ENCODE measurements around the gene SLC29A3.

Gene SLC29A3

DNA sequence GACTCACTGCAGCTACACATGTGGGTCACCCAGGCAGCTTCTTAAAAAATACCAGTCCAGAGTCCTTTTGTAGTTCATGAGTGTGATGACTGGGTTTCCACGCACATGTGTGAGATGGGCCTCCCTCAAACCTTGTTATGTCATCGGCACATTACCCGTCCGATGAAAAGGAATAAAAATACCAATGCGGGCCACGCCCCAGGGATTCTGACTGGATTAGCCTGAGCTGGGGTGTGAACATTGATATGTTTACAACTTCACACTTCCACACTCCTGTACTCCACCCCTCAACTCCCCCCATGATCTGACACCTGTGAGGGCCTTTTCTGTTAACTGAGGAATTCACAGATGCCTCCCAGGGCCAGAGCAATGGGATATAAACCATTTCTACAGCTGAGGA, 6.2 kb downstream of the SLC29A3 start:
- DNase-seq, result no peak

DNA sequence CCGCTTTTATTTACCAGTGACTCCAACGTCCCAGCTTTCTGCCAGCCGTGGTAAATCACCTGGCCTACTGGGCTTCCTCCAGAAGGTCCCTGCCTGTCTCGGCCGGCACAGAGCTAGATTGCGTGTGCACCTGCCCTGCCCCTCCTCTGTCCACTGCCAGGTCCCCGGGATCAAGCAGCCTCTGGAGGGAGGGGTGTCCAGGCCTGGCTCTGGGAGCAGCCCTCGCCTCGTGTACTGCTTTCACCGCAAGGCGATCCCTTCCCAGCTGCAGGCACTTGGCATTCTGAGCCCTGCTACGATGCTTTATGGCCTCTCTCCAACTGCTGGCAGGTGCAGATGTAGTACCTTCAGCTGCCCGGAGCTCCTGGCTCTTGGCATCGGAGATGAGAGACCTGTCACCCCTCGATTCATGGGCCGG, 7.4 kb downstream of the SLC29A3 start:
- peak; percentile 70 for DNase-seq

DNA sequence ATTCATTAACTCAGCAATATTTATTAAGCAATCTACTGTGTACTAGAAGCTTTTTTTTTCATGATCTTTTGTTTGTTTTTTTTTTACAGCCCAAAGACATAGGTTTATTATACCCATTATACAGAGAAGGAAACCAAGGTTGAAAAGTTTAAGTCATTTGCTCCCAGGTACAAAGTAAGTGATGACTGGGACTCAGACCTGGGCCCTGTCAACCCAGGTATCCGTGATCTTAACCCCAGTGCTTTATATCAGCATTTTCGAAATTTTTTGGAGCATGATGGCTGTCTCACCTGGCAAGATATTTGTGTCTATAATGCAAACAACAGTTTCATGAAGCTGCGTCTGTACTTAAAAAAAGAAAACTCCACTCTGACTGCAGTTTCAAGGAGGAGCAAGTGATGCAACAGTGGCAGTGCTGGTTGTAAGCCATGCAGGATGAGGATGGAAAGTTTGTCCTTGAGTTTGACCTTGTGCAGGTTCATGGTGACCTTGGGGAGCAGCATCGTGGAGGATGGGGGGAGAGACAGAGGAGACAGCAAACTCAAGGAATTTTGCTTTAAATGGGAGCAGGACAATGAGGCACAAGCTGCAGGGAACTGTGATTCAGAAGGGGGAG, 11.8 kb downstream of the SLC29A3 start:
- no peak for DNase-seq

DNA sequence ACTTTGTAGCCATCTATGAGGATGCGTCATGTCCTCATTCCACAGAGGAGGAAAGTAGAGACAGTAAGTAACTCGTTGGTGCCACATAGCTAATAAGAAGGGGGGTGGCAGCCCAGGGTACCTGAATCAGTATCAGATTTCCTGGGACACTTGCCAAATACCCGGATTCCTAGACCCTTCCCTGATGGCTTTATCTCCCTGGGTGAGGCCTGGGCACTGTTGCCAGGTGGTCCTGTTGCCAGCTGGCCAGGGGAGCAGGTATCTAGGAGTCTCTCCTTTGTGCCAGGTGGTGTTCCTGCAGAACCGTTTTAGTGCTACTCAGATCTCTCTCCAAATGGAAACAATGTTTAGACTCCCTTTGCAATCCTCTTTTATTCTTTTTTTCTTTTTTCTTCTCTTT, 12.7 kb downstream of the SLC29A3 start:
- DNase-seq, result no peak

DNA sequence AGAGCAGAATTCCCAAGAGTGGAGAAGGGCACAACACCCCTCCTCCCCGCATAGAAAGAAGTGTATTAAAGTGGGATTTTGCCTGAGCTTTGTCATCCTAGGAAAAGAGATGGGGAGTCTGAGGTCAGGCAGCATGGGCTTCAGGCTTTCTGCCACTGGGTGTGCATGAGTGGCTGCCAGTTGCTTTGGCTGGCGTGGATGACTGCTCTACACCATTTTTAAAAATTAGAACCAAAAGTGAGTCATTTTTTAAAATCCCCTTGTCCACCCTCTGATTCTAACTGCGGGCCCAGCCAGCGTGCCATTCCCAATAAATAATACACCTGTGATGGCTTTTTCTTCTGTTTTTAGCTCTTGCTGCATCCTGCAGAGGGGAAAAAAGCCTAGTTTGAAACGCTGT, 13.4 kb downstream of the SLC29A3 start:
- DNase-seq, result no peak

DNA sequence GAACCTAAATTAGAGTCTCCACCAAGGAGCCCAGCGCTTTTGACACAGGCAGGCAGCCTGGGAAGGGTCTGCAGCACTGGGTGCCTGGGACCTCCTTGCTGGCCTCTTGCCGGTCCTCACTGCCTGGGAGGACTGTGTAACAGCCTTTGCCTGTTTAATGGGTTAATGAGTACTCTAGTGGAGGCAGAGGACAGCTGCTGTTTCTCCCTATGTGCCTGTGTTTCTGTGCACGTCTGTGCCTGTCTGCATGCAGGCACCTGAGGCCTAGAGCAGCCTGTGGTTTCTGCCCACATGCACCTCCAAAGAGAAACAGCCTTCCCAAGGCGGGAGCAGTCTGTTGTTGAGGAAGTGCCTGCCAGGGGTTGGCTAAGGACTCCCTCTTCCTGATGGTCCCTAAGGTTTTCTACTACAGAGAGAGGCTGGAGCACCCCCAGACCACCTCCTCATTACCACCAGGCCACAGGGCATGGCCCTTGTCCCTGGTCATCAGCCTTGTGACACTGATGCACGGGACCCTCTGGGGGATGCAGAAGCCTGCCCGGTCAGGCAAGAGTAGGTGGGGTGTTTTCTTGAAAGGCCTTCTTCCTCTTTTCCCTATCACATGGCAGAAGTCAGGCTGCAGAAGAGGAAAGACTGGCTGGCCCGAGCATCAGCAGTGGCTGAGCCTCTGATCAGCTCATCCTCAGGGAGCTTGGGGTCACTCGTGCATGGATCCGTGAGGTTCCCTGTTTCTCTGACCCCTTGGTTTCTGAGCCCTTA, 14.2 kb downstream of the SLC29A3 start:
- no peak for DNase-seq

DNA sequence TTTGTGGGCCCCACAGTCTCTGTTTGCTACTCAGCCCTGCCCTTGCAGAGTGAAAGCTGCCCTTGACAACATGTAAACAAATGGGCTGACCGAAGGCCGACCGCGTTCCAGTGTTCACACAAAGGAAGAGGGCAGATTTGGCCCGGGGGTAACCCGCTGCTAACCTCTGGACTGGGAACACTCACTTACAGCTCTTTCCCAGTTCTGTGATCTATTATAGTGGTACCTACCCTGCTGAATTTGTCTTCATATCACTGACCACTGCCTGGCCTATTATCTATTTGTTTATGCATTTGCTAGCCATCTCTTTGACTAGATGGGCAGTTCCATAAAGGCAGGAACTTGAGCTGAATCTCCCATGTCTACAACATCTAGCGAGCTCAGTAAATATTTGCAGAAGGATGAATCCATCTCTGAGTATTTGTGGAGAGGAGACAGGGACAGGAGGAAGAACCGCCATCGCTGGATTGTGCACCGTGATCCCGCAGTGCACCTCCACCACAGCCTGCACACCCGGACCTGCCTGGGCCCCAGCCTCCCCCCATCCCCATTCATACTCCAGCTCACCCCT, 15.2 kb downstream of the SLC29A3 start:
- no peak for DNase-seq

DNA sequence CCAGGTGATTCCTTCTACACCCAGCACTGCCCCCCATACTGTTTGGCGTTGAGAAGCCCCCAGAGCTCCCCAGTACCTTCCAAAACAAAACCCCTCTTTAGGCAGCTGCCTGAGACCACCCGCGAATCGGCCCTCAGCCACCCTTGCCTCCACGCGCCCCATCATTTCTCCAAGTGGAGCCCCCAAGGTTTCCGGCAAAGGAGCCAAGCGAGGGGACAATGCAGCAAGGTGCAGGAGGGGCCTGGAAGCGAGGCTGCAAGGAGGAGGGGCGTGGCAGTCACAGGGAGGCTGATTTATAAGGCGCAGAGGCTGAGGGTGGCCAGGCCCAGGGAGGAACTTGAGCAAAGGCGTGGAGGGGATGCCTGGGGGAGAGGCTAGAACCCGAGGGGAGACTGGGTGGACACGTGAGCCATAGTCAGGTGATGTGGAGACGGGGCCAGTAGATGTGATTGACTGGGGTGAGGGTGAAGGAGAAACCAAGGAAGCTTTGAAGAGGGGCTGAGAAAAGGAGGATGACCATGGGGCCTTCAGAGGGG, 16.2 kb downstream of the SLC29A3 start:
- no peak for DNase-seq

DNA sequence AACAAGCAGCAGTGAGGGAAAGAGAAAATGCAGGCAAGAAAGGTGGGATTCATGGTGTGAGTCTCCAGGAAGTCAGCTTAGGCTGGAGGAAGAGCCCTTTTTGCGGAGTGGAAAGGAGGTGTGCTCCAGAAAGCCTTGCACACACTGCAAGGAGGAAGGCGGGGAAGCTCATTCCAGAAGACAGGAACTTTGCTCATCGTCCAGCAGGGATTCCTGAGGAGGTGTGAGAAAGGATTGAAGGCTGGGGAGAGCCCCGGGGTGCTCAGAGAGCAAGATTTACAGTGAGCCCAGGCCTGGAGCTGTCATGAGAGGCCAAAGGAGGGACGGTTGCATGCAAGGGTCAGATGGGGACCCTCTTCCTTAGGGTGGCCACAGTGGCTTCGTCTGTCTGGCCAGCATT, 17.6 kb downstream of the SLC29A3 start:
- no peak for DNase-seq

DNA sequence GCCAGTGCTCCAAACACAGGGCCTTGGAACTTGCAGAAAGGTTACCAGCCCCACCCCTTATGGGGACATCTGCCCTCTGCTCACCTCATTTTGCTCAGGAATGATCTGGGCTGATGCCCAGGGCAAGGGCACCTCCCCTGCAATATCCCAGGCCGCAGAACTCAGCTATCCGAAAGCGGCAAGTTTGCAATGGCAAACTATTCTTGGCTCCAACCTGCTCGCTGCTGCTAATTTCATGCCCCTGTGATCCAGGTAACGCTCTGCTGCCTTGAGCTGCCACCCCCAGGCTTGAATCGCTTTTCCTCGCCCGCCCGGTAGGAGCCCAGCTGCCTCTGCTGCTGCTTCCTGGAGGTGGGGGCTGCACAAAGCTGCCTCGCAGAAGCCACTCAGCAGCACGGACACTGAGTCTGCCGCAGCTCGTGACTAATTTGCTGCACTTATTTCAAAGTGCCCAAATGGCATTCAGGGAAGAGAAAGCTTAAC, 18.2 kb downstream of the SLC29A3 start:
- DNase-seq, result no peak

DNA sequence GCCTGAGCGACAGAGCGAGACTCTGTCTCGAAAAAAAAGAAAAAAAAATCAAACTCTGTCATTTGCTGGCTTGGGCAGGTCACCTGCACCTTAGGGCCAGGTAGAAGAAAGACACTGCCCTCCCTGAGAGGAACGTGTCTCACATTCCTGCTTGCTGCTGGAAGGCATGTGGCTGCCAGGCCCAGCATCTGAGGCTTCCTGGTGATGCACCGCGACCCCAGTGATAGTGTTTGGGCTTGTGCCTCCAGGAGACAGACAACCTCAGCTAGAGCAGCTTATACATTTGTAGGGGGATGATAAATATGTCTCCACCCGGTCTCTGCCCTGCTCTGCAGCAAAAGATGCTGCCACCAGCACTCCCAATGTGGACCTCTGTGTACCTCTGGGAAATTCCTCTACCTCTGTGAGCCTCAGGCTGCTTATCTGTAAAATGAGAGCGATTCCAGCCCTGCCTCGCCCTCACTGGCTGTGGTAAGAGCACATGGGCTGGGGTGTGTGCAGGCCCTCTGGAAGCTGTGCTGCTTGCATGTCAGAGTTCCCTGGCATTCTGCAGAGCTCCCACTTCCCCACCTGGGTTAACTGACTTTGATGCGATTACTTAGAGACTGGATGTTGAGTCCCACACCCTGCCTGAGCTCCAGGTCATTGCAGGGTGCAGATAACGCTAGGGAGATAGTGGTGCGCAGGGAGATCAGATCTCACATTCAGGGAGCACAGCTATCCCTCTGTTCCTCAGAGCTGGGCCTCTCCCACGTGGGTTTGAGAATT, 19.9 kb downstream of the SLC29A3 start:
- DNase-seq, result no peak

DNA sequence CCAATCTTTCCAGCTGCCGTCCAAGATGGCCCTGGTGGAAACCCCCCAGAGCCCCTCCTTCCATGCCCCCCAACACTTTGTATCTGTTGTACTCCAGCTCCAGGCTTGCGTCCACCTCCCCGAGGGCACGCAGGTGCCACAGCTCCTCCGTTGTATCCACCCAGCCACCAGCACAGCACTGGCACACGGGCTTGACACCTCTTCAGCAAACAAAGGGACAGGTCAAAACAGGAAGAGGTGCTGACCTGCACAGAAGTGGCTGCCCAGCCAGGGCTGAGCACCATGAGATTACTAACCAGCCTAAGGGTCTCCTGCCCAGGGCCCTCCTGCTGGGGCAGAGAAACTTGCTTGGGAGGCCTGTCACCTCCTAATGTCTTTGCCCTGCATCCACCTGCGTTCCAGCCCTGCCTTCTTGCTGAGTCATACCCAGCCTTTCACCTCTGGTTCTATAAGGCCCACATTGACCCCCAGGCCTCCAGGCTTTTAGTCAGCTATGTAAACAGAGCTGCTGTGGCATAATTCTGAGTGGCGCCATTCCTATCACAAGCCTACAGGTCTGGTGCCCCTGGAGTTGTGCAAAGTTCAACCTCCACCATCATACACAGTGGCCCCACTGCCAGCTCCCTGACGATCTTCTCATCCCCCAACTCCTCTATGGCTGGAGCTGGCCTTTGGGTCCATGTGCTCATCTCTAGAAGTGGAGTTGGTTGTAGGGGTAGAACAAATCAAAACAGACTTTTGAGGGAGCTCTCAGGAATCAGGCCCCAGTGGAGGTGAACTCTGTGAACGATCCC, 20.9 kb downstream of the SLC29A3 start:
- no peak for DNase-seq

DNA sequence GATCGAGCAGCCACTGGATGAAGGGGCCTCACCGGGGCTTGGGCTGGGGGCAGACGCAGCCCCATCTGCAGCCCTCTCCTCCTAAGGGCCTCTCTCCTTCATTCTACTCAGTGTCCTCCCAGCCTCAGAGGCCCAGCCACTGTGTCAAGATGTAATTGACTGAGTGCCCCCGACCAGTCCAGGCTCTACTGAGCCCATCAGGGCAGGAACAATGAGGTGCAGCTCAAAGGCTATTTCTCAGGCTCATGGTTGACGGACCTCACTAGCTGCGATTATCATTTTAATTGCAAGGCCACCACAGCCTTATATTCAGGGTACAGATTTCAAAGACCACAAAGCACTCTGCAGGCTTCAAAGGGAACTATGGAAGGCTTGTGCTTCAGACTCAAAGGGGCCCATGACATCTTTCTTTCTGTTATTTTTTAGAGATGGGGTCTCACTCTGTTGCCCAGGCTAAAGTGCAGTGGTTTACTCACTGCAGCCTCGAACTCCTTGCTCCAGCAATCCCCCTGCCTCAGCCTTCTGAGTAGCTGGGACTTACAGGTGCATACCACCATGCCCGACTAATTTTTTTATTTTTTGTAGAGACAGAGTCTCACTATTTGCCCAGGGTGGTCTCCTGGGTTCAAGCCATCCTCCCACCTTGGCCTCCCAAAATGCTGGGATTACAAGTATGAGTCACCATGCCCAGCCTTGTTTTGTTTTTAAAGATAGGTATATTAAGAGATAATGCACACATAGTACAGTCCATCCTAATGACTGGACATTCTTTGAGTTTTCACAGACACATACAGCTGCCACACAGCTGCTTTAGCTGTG, 23.7 kb downstream of the SLC29A3 start:
- DNase-seq, result no peak

DNA sequence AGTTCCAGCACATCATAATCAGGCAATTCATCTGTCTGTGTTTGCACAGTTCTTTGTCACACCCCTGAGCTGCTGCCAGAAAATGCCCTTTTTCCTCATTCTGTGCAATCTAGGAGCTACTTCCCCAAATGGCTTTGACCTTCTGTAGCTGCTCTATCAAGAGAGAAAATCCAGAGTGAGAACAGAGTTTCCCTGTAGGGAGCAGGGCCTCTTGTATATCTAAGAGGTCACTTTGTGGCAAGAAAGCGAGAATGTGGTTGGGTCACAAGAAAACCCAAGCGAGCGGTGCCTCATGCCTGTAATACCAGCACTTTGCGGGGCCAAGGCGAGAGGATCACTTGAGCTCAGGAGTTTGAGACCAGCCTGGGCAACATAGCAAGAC, 24.3 kb downstream of the SLC29A3 start:
- no peak for DNase-seq

DNA sequence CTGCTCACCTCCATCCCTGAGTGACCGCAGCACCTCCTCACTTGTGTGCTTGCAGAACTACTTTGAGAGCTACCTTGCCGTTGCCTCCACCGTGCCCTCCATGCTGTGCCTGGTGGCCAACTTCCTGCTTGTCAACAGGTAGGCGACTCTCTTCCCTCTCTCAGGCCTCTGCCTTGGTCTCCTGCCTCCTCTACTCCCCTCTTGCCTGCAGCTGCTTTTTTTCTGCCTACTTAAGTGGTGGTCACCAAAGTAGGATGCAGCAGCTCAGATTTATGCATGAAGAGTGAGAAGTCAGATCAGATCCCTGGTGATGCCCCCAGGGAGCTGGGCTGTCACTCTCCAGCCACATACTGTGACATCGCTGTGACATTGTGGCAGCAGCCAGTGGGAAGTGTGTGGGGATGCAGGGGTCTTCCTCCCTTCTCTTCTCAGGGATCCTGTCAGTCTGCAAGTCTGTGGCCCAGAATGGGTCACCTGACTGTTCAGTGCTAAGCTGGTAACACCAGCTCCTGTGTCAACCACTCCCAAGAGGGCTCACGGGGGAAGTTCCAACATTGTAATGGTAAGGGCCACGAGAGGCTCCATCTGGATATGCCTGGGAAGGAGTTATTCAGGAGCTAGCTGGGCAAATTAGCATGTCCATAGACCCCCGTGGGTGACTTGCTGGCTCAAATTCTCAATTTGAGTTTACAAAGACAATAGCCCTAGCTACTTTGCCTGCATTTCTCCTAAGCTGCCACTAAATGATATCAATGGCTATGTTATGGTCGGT, 25.3 kb downstream of the SLC29A3 start:
- DNase-seq, result no peak

DNA sequence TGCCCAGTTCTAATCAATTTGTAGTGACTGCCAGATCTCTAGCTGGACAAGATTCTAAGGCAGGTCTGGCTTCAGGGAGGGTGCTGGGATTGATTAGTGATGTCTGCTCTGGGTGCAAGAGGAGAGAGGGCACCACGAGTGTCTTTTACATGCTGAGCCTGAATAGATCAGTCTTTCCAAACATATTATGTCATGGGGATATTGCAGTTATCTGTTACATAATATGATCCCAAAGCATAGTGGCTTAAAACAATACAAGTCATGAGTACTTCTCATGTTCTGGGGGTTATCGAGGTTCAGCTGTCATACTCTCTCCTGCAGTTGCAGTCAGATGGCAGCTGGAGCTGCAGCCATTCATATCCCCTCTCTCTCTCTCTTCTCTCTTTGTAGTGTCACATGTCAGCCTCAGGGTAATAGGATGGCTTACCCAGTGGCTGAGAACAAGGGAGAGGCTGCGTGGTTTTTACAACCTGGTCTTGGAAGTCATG, 26.0 kb downstream of the SLC29A3 start:
- no peak for DNase-seq

DNA sequence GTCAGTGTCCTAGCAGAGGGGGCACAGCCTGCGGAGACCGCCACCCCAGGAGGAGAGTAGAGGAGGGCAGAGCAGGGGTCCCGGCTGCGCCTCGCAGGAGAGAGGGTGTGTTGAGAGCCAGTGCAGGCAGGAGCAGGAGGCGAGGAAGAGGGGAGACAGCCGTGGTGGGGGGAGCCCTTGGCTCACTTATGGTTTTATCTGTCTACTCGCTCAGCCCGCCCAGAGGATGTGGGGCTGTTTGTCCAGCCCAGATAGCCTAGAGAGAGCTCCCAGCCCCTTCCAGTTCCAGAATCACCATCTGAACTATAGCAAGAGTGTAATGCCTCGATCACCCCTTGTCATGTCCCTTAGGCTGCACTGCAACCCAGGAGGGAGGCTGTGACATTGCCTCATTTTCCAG, 26.6 kb downstream of the SLC29A3 start:
- DNase-seq, result no peak

DNA sequence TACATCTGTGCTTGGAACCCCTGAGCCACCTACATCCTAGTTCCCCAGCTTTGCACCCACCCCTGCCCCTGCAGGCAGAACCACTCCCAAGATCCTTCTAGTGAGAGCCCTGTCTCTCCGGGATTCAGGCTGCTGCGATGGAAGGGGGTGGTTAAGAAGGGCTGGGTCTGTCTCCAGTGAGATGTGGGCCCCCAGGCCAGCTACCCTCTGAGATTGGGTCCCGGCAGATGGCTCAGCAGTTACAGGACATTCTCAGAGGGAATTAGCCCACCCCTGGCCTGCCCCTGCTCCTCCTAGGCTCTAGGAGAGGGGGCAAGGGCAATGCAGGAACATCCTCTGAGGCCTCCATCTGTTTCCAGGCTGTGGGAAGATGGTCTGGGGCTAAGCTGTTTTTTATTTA, 27.7 kb downstream of the SLC29A3 start:
- no peak for DNase-seq

DNA sequence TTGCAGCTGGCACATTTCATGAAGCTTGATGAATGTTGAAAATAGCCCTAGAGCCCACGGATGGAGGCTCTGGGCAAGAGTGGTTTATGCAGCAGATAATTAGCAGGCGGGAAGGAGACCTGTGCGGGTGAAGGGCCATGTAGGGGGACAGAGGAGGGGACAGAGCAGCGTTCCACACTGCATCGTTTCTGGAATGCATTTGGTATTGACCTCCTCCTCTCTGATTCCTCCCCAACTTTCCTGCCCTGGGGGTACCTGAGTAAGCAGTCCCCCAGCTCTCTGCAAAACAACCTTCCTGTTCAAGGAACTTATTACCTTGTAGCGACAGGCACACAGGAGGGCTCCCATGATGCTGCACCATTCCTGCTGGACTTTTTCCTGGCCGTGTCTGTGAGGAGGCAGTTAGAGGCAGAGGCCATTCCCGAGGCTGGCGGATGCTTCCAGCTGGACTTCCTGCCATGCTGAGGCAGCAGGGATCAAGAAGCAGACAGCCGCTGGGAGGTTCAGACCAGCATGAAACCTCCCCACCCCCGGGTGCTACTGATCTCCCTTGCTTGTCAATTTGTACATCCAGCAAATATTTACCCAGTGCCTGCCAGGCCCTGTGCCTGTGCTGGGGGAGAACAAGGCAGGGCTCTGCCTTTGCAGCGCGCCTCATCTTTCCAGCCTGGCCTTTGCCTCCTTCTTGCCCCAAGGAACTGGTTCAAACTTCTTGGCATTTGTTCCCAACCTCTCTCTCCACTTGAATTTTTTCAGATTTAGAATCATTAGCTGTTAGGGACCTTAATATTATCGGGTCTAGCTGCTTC, 28.7 kb downstream of the SLC29A3 start:
- DNase-seq, result no peak

DNA sequence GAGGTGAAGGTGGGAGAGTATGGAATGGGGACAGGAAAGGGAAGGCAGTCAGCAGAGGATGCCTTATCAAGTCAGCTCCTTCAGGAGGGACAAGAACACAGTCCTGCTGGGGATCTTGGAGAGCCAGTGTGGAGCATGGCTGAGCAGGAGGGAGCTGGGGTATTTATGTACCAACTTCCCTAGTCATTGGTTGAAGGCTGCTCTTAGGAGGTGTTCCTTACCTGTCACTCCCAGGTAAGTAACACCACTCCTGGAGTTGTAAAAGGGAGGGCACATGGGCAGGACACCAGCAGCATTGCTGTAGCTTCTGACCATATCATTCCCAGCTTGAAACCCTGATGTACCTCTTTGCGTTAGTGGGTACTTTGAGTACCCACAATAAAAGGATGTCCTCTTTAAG, 29.8 kb downstream of the SLC29A3 start:
- DNase-seq, result no peak

Data from NCI-H2107 (cell line).